Measurements from ENCODE around the gene NCOA1.

DNA sequence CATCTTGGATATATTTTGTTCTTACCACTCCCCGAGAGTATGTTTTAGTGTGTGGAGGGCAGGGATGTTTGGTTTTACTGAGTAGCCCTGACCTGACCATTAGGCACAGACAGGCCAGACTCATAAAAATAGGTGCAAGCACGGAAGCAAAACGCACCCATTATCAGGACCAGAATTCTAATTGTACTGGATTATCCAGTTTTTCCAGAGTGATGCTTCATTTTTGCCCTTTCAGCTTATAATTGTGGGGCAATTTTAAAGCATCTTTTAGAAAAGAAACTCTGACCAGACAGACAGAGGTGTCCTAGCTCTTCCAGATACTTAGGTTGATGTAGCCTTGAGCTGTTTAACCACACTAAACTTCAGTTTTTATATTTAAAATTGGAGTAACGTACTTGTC is 4.4 kb downstream of the NCOA1 start:
- TF ChIP-seq CTCF (IDR thresholded peaks at IDR 0.05; ENCODE audit: poor library complexity): no peak
- no peak for TF ChIP-seq EZH2 (IDR thresholded peaks at IDR 0.05; ENCODE audit: borderline replicate concordance)
- TF ChIP-seq EZH2phosphoT487 (IDR thresholded peaks at IDR 0.05; ENCODE audit: low read depth, severe bottlenecking, unreplicated experiment): no peak
